Activated CD8-positive, alpha-beta memory T cell treated with anti-CD3 and anti-CD28 coated beads for 1 hour (primary cell): Measurements from ENCODE around the gene ADH7.

ENCODE experiments used
- DNase-seq, 2 donors: peaks; one replicate each; pipeline ENCODE4 v3.0.0-alpha.2; 2020; ENCODE audit warnings: low read depth in 1 of 2; ENCODE audit errors: extremely low read depth in 1 of 2

The ADH7 gene

GRCh38 chr4:99435154-99435553 is at the start of gene ADH7:
Gene ADH7 (minus strand): TSS chr4:99435342. CDS start chr4:99435233, 109 bp downstream.
- no peak for DNase-seq

- no peak for DNase-seq
Observed at GRCh38 chr4:99483636-99484035, 48.5 kb upstream of the ADH7 start.

GRCh38 chr4:99473131-99473530 is 38.0 kb upstream of the ADH7 start:
- no peak for DNase-seq

GRCh38 chr4:99471896-99472295 is 36.8 kb upstream of the ADH7 start:
- DNase-seq: no peak

DNA sequence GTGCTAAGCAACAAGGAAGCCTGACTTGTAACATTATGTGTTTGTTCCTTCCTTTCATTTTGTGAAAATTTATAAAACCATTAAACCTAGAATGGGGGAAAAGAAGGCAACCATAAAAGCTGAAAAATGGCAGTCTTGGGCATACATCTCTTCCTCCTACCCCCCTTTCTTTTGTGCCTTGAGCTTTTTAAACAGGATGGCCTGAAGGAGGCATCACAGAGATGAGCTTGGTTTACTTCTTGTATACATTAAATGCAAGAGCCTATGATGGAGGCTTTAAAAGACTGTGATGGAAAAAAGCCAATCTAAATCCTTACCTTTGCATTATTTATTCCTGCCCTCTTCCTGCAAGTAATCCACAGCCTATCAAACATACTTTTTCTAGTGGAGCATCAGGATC is 36.2 kb upstream of the ADH7 start:
- DNase-seq: no peak

DNA sequence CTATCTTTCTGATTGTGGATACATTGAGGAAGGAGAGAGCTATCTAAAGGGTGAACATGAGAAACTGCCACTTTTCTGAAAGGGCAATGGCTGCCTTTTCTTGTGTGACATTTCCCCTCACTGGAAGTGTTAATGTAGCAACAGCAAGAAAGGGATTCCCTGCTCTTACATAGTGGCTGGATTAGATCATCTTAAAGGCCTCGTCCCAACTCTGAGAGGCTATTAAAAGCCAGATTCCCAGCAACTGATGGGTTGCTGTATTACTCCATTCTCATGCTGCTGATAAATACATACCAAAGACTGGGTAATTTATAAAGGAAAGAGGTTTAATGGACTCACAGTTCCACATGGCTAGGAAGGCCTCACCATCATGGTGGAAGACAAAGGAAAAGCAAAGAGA is 33.7 kb upstream of the ADH7 start:
- DNase-seq: no peak

DNA sequence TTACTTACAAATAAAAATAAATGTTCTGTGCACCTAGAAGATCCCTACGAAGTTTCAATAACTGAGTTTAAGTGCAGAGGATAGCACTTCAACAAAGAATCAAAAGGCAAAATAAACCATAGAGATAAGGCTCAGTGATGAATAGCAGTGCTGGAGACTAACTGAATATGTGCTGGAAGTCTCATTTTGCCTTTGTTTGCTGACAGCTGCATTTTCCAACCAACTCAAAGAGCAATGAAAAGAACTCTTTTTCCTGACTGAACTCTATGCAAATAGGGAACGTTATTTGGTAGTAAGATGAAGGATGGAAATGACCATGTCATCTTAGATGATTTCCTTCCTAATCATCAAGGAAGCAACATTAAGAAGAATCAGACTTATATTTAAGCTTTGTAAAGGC is 32.7 kb upstream of the ADH7 start:
- DNase-seq: no peak

GRCh38 chr4:99463566-99463965 is 28.4 kb upstream of the ADH7 start:
- no peak for DNase-seq

- peak; percentile 5 to 10 for DNase-seq
Observed at GRCh38 chr4:99462875-99463464, 27.8 kb upstream of the ADH7 start.

- DNase-seq: no peak
Observed at GRCh38 chr4:99461623-99462401, 26.7 kb upstream of the ADH7 start.

- DNase-seq: no peak
Observed at GRCh38 chr4:99459546-99460042, 24.5 kb upstream of the ADH7 start.

GRCh38 chr4:99458911-99459447 is 23.8 kb upstream of the ADH7 start:
- no peak for DNase-seq

- no peak for DNase-seq
Observed at GRCh38 chr4:99457676-99458075, 22.5 kb upstream of the ADH7 start.

DNA sequence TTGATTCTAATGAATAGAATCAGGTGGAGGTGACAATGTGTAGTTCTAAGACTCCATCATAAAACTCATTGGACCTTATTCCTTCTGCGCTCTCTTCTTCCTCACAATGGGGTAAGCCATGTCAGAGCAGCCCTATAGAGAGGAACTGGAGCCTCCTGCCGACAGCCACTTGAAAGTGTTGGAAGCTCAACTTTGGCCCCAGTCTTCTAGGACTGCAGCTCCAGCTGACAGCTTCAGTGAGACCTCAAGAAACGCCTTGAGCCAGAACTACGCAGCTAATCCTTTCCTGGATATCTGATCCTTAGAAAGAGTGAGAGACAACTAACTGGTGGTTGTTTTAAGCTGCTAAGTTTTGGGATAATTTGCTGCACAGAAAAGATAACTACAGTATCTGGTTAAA is 22.1 kb upstream of the ADH7 start:
- no peak for DNase-seq

DNA sequence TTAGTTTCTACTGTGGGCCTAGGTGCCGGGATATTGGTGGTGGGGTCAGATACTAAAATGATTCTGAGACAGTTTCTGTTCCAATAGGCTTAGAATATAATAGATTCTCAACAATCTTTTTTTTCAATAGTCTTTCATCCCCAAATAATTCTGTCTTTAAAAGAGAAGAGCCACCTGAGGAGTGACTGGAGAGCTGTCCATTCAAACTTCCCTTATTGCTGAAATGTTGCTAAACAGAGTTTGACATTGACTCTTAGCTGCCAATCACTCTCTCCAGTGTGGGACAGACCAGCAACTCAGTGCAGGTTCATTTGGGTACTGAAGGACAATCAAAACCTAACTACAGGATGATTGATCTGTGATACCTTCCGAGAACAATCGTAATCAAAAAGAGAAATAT is 12.4 kb upstream of the ADH7 start:
- DNase-seq: no peak

DNA sequence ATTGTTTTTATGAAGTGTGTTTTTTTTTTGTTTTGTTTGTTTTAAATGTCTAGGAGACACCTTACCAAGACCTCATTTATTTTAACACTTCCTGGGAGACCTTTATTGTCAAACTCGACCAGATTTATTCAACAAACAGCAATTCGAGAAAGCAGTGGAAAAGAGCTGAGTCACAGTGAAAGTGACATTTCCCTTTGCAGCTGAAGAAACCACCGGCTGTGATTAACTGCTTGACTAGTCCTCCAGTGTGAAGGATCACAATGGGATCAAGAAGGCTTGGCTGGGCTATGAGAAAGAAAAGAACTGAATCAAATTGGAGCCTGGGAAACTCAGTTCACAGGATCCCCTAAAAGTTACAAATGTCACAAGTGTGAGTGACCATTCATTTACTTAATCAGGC is 11.9 kb upstream of the ADH7 start:
- no peak for DNase-seq

- DNase-seq: no peak
Observed at GRCh38 chr4:99438405-99438780, 3.3 kb upstream of the ADH7 start.

GRCh38 chr4:99437723-99438404 is 2.7 kb upstream of the ADH7 start:
- DNase-seq: no peak

- no peak for DNase-seq
Observed at GRCh38 chr4:99436976-99437722, 2.0 kb upstream of the ADH7 start.

DNA sequence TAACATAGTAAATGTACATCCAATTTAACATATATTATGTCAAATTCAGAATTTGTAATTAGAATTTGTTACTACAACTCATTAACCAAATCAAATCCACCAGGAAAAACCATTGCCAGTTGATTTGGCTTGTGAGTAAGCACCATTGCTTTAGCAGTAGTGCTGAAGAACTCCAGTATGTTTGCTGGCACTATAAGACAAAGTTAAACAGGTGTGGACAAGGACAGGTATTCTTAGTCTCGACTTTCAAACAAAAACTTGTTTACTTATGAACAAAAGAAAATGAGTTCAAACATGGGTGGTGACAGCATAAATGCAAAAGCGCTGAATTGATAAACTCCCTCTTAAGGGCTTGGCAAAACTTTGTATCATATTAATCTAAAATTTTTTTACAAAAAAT is 1.3 kb upstream of the ADH7 start:
- no peak for DNase-seq

GRCh38 chr4:99430106-99430505 is 5.0 kb downstream of the ADH7 start:
- DNase-seq: no peak
